SW480 (cell line): ENCODE results near the gene RBM26.
"Not testable (repeated sequence)": the region's sequence is repeated elsewhere in the genome, so short reads cannot be mapped to it uniquely, and the experiment has no call there.

Experiments used
- DNase-seq: peaks from one replicate; pipeline ENCODE4 v3.0.0-alpha.2; 2016; ENCODE audit warnings: low spot score

Gene RBM26

GRCh38 chr13:79318664-79319063, 87.4 kb downstream of the RBM26 start:
- DNase-seq = no peak

GRCh38 chr13:79317856-79318255, 88.2 kb downstream of the RBM26 start:
- no peak for DNase-seq

DNA sequence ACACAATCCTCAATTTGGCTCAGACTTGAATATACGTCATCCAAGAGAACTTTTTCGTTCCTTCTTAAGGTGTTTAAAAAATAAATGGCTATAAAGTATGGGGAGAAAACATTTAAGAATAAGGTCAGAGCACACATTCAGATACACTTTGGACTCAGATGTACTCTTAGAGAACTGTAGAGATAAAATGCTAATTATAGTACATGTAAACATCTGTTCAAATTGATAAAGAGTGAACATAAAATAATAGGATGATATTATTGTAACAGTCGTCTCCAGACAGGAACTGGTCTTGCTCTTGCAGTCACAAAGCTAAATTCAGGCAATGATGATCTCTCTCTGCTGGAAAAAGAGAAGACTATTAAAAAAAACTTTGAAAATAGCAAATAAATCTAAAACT, 91.4 kb downstream of the RBM26 start:
- DNase-seq = no peak

DNA sequence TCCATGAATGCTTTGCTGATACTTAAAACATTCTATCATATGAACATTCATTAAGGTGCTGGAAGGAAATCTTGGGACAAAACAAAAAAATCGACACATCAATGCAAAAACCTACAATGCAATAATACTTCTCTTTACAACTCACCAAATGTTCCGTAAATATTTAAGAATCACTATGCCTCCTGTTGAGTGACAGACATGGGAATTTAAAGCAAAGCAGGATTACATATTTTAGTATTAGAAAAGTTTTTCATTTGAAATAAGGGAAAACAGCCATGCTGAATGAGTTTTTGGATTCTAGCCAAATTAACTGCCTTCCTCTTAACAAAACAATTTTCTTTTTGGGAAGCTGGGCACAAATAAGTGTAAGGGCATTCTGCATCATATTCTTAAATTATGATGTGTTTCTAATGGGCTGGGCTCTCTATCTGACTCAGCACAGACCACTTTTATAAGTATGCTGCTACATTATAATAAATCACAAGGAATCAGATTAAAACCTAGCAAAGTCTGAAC, 93.7 kb downstream of the RBM26 start:
- DNase-seq = no peak

- no peak for DNase-seq
Measured at GRCh38 chr13:79311386-79311785, 94.7 kb downstream of the RBM26 start.

DNA sequence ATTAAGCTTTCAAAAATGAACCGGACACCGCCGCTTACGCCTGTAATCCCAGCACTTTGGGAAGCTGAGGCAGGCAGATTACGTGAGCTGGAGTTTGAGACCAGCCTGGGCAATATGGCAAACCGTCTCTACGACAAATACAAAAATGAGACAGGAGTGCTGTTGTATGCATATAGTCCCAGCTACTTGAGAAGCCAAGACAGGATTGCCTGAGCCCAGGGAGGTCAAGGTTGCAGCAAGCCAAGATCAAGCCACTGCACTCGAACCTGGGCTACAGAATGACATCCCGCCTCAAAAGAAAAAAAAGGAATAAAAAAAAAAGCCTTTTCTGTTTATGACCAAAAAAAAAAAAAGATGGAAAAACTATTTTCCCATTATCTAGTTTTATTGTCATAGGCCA, 96.4 kb downstream of the RBM26 start:
- DNase-seq = no peak

GRCh38 chr13:79307866-79308298, 98.2 kb downstream of the RBM26 start:
- DNase-seq = peak; percentile 7

- peak; percentile 13 for DNase-seq
Measured at GRCh38 chr13:79307433-79307861, 98.6 kb downstream of the RBM26 start.

DNA sequence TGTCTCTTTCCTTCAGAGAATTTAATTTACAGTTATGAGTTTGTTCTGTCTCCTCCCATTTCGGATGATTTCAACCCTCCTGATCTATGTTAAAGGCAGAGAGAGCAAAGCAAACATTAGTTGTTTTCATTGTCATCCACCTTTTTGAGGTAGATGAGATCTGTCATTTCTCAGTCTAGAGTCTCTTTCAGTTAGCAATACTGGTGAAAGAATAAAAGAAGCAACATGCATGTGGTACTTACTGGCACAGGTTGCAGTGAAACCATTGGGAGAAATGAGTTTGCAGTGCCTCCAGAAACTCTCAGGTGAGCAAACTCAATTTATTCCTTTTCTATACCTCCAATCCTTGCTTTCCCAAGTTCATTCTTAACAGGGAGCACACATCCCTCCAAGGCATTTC, 99.4 kb downstream of the RBM26 start:
- DNase-seq = no peak

DNA sequence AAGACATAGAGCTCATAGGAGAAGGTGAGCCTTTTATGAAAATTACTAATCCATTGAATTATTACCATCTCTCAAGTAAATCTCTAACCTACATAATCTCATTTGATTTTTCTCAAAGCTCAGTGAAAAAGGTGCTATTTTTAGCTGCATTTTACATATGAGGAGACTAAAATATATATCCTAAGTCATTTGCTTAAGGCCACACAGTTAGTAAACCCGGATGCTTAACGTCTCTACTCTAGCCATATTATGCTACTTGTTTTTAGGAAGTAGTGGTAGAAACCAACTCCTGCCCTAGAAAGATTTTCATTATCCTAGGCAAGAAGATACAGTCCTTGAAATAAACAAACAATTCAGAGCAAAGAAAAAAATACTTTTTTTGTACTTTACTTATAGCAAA, 108.9 kb downstream of the RBM26 start:
- no peak for DNase-seq

GRCh38 chr13:79295906-79296706, 109.9 kb downstream of the RBM26 start:
- no peak for DNase-seq

DNA sequence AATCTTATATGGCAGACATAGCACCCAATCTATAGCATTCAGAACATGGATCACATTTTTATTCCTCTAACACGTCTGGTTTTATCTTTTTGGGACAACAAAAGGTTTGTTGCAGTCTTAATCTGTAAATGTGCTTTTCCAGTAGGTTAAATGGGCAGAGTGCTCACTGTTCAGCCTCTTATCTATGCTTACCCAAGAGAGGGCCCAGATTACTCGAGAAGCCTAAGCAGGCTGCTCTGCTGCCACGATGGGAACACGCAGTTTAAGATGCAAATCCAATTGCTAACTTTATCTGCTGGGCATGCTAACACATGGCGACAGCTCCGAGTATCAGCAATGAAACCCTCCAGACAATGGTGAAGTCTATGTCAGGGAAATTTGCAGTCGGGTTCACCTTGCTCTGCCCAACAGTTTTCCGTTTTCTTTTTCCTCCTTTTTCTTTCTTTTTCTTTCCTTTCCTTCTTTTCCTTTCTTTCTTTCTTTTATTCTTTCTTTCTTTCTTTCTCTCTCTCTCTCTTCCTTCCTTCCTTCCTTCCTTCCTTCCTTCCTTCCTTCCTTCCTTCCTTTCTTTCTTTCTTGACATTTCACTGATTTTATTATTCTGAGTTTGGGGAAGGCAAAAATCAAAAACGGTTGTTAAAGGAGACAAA, 115.3 kb downstream of the RBM26 start:
- DNase-seq = no peak

DNA sequence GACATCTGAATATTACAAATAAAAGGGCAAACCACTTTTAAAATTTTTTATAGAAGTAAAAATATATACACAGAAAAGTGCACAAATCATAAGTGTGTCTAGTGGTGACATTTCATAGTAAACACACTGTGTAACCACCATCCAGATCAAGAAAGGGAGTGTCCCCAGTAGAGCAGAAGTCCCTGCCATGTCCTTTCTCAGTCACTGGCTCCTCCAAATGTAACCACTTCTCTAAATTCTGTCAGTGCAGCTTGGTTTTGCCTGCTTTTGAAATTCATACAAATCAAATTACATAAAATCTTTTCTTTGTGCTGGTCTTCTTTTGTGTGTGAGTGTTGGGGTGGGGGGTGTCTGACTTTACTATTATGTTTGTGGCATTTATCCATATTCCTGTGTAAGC, 116.5 kb downstream of the RBM26 start:
- DNase-seq = no peak

- DNase-seq = no peak
Measured at GRCh38 chr13:79287939-79288795, 117.9 kb downstream of the RBM26 start.

DNA sequence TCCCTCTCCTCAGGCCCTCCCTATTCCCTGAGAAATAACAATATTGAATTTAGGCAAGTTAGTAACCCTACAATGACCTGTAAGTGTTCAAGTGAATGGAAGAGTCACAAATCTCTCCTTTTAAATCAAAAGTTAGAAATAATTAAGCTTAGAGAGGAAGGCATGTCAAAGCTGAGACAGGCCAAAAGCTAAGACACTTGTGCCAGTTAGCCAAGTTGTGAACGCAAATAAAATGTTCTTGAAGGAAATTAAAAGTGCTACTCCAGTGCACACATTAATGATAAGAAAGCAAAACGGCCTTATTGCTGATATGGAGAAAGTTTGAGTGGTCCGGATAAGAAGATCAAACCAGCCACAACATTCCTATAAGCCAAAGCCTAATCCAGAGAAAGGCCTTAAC, 120.9 kb downstream of the RBM26 start:
- DNase-seq = no peak

DNA sequence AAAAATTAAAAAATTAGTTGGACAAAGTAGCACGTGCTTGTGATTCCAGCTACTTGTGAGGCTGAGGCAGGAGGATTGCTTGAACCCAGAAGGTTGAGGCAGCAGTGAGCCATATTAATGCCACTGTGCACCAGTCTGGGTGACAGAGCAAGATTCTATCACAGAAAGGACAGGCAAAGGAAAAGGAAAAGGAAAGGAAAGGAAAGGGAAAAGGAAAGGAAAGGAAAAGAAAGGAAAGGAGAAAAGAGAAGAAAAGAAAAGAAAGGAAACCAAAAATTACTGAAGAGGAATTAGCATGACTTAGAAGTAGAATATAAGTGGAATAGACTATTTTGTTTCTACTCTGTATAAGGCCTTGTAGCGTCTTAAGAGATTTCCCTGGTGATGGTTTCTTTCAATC, 122.3 kb downstream of the RBM26 start:
- no peak for DNase-seq

DNA sequence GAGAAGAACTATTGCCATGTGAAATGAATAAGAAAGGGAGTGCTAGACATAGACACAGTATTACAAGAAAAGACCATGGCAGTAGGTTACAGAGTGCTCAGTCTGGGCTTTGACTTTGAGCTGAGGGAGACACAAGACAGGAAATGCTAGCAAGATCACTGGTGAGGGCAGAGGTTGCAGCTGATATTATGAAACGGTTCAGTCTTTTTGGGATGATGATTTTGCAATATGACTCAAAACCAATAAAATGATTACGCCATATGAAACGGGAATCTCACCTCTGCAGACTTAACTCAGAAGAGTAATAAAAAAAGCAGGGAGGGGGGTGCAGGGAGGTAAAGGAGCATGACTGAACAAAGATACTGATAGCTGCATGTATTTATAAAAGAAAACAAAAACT, 123.1 kb downstream of the RBM26 start:
- no peak for DNase-seq

DNA sequence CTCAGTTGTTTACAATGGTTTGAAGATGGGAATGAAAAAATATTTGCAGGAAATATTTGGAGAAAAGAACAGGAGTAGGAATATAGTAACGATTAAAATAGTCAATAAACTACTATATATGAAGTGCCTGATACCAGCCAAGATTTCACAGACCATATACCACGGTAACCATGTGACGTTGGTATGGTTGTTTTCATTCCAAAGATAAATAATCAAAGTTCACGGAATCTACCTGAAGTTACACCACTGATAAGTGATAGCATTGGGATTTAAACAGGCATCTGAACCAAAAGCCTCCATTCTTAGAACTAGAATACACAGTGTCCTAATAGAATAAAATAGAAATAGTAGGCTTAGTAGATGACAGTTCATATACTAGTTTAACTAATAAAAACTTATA, 123.5 kb downstream of the RBM26 start:
- no peak for DNase-seq

GRCh38 chr13:79281339-79281747, 124.7 kb downstream of the RBM26 start:
- DNase-seq = no peak

DNA sequence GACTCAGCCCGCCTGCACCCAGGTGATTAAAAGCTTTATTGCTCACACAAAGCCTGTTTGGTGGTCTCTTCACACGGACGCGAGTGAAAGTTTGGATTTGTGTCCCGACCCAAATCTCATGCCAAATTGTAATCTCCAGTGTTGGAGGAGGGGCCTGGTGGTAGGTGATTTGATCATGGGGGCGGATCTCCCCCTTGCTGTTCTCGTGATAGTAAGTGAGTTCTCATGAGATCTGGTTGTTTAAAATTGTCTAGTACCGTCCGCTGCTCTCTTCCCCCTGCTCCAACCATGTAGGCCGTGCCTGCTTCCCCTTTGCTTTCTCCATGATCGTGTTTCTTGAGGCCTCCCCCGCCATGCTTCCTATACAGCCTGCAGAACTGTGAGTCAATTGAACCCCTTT, 126.3 kb downstream of the RBM26 start:
- DNase-seq = not testable (repeated sequence)

DNA sequence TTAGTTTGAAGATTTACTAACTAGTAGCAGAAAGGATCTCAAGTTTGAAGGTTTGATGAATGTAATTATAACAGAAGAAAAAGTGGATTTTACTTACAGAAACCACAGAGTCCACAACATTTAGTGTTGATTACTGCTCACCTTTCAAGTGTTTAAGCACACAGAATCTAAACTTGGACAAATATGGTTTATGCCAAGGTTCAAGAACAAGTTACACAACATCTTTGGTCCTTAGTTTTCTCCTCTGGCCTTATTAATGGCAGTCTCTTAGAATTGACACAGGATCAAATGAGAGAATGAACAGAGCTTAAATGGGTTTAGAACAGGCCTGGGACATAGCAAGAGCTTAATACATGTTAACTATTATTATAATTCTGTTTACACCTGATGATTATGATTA, 133.0 kb downstream of the RBM26 start:
- DNase-seq = no peak

GRCh38 chr13:79271616-79272015, 134.4 kb downstream of the RBM26 start:
- no peak for DNase-seq

DNA sequence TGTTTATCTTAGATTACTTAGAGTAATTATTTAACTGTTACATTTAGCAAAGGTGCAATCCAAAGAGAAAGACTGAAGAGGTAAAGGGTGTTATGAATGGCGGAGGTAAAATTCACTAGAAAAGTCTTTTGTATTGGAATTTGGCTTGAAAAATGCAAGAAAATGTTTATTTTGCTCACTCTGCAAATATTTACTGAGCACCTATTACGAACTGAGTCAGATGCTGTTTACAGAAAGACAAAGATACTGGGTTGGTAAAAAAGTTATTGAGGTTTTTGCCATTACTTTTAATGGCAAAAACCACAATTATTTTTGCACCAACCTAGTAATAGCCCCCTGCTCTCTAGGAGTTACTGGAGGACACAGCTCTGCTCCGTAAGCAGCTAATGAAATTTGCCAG, 135.2 kb downstream of the RBM26 start:
- no peak for DNase-seq
